A673 (cell line): Measurements from ENCODE around the gene GPR183. TPM values are rescaled to one million over a fixed set of nuclear protein-coding genes. Genes with fewer than 3 reads are reported as not detected.

Experiments
- BruUV-seq: library from RNA; stranded (reverse); fragments of 400-500 nt; replicated peaks from 2 replicates; lab custom pipeline; 2021; lab: Mats Ljungman, UMichigan
- CTCF ChIA-PET: fragments of 300-600 bp; sonication (Branson Sonifier 250); formaldehyde crosslinking; loops from one replicate; lab custom pipeline; 2022; ENCODE audit warnings: antibody characterized with exemption; lab: Charles Lee
- POLR2A ChIA-PET: fragments of 300-600 bp; sonication (Branson Sonifier 250); formaldehyde crosslinking; loops from one replicate; lab custom pipeline; 2022; ENCODE audit warnings: antibody characterized with exemption; ENCODE audit not compliant: low non-redundant PET; lab: Charles Lee
- DNase-seq: peaks from one replicate; pipeline ENCODE4 v3.0.0-alpha.2; 2015; ENCODE audit warnings: low spot score
- H3K27ac ChIP-seq: fragments of 200-600 bp; sonication (generic); 2 replicates; pipeline ENCODE4 v1.5.1; 2016; ENCODE audit warnings: mixed run types, low read depth, mild to moderate bottlenecking, mixed read lengths, antibody characterized with exemption, low read length; ENCODE audit not compliant: poor library complexity, severe bottlenecking
- H3K27me3 ChIP-seq: fragments of 200-600 bp; sonication (generic); replicated peaks from 2 replicates; pipeline ENCODE4 v1.6.1; 2017; ENCODE audit warnings: mixed run types, low read depth, mild to moderate bottlenecking, mixed read lengths, antibody characterized with exemption, low read length; ENCODE audit not compliant: insufficient read depth, poor library complexity
- H3K36me3 ChIP-seq: fragments of 200-600 bp; sonication (generic); 2 replicates; pipeline ENCODE4 v1.6.1; 2016; ENCODE audit warnings: mixed run types, mild to moderate bottlenecking, mixed read lengths, antibody characterized with exemption, low read length; ENCODE audit not compliant: insufficient read depth, poor library complexity, severe bottlenecking
- H3K4me1 ChIP-seq: fragments of 200-600 bp; sonication (generic); 2 replicates; pipeline ENCODE4 v1.6.1; 2017; ENCODE audit warnings: mixed run types, mild to moderate bottlenecking, mixed read lengths, antibody characterized with exemption, low read length; ENCODE audit not compliant: insufficient read depth, poor library complexity, severe bottlenecking
- H3K4me3 ChIP-seq: fragments of 200-600 bp; sonication (generic); 2 replicates; pipeline ENCODE4 v1.5.1; 2016; ENCODE audit warnings: low read depth, mixed run types, mild to moderate bottlenecking, mixed read lengths, low read length; ENCODE audit not compliant: poor library complexity, severe bottlenecking
- H3K9me3 ChIP-seq: fragments of 200-600 bp; sonication (generic); 2 replicates; pipeline ENCODE4 v1.6.1; 2016; ENCODE audit warnings: mixed run types, low read depth, mild to moderate bottlenecking, mixed read lengths, antibody characterized with exemption, low read length; ENCODE audit not compliant: poor library complexity, severe bottlenecking
- EZH2 ChIP-seq: fragments of 200-600 bp; sonication (generic); IDR thresholded peaks from 2 replicates; pipeline ENCODE4 v1.6.1; 2017; ENCODE audit warnings: borderline replicate concordance, low read depth, mild to moderate bottlenecking, mixed read lengths, antibody characterized with exemption, low read length; ENCODE audit not compliant: poor library complexity, severe bottlenecking
- intact Hi-C: fragments of 100-400 bp; cut with micrococcal nuclease; formaldehyde crosslinking; loops from one replicate; pipeline ENCODE4 v1.10.0; 2022; ENCODE audit not compliant: unreplicated experiment
- total RNA-seq: library from RNA; stranded (reverse); gene quantifications from 2 replicates; pipeline ENCODE4 v1.2.3, GENCODE V29; 2021
- TF ChIP-seq, protein P1 (sequence below): fragments of 300-800, 200-600 bp; sonication (generic); conservative IDR thresholded peaks from 2 replicates; pipeline ENCODE4 v1.5.1; 2017; ENCODE audit warnings: low read depth, mild to moderate bottlenecking, antibody characterized with exemption, low read length, moderate library complexity, mixed read lengths

Gene GPR183
- total RNA-seq, 1 experiment from 2014 or later = not detected

DNA sequence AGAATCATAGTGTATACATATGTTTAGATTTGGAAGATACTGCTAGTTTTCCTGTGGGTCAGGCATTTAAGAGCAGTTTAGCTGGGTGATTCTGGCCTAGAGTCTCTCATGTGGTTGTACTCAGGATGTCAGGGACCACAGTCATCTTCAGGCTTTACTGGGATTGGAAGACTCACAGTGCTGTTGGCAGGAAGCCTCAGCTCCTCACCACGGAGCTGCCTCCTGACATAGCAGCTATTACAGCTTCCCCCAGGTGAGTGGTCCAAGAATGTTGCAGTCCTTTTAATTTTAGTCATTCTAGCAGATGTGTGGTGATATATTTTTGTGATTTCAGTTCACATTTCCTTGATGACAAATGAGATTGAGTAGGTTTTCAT lies 32.1 kb downstream of the GPR183 start:
- no peaks in the 10 kb centered on the region for H3K27me3 ChIP-seq
- DNase-seq = no peak
- TF ChIP-seq, protein P1, sequence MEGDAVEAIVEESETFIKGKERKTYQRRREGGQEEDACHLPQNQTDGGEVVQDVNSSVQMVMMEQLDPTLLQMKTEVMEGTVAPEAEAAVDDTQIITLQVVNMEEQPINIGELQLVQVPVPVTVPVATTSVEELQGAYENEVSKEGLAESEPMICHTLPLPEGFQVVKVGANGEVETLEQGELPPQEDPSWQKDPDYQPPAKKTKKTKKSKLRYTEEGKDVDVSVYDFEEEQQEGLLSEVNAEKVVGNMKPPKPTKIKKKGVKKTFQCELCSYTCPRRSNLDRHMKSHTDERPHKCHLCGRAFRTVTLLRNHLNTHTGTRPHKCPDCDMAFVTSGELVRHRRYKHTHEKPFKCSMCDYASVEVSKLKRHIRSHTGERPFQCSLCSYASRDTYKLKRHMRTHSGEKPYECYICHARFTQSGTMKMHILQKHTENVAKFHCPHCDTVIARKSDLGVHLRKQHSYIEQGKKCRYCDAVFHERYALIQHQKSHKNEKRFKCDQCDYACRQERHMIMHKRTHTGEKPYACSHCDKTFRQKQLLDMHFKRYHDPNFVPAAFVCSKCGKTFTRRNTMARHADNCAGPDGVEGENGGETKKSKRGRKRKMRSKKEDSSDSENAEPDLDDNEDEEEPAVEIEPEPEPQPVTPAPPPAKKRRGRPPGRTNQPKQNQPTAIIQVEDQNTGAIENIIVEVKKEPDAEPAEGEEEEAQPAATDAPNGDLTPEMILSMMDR = no peak
- intact Hi-C loops = no loop called here
- no TSS peak for BruUV-seq
- no peak overlapping the region for H3K4me3 ChIP-seq
- no peaks in the 10 kb centered on the region for H3K4me1 ChIP-seq
- no peaks in the 10 kb centered on the region for H3K9me3 ChIP-seq
- no peak overlapping the region for H3K27ac ChIP-seq
- ChIA-PET CTCF (interaction anchor here (0.9 kb wide), 1 partner anchor 9 kb away, joined by 6 read pairs; no protein-coding TSS in a partner anchor), POLR2A (no interaction called here)
- H3K36me3 ChIP-seq = no peaks in the 10 kb centered on the region

DNA sequence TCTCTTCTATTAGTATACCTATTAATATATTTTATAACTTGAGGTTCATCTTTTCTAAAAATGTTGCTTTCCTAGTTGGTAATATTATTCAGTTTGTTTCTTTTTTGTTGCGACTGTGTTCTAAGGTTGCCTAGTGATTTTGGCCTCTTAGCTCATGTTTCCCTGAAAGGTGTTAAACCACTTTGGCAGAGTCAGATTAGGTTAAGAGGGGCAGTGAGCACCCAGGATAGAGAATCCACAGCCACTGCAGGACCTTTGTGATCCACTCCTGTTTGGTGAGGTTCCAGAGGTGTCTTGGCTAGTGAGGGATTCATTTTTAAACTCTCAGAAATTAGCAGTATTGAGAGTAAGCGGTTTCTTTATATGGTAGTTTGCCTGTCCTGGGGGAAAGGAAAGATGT lies 34.1 kb downstream of the GPR183 start:
- no peaks in the 10 kb centered on the region for H3K9me3 ChIP-seq
- TF ChIP-seq, protein P1 = no peak
- TF ChIP-seq EZH2 = no peak
- intact Hi-C loops = no loop called here
- CTCF ChIA-PET = no interaction called here
- H3K36me3 ChIP-seq = no peaks in the 10 kb centered on the region
- no peaks in the 10 kb centered on the region for H3K4me1 ChIP-seq
- no peak for DNase-seq
- POLR2A ChIA-PET = no interaction called here
- no peak overlapping the region for H3K27ac ChIP-seq
- no TSS peak for BruUV-seq
- H3K27me3 ChIP-seq = no peaks in the 10 kb centered on the region
- H3K4me3 ChIP-seq = no peak overlapping the region

- CTCF ChIA-PET = no interaction called here
- BruUV-seq = no TSS peak
- intact Hi-C loops = no loop called here
Measured at GRCh38 chr13:99272481-99272880, 34.7 kb downstream of the GPR183 start.

More at GRCh38 chr13:99272481-99272880, 34.7 kb downstream of the GPR183 start:
- H3K4me3 ChIP-seq = no peak overlapping the region
- no peaks in the 10 kb centered on the region for H3K36me3 ChIP-seq
- H3K27me3 ChIP-seq = no peaks in the 10 kb centered on the region
- no peaks in the 10 kb centered on the region for H3K4me1 ChIP-seq
- POLR2A ChIA-PET = no interaction called here
- H3K27ac ChIP-seq = no peak overlapping the region
- no peaks in the 10 kb centered on the region for H3K9me3 ChIP-seq
- no peak for TF ChIP-seq EZH2
- TF ChIP-seq, protein P1 = no peak
- no peak for DNase-seq
